ENCODE results near the gene ATP9B. TPM values are rescaled to one million over a fixed set of nuclear protein-coding genes. Genes with fewer than 3 reads are reported as not detected.

ATP9B gene
- polyA plus RNA-seq, 1 of the 3 experiments (the other 2 are of a cell fraction), result 11.2 TPM

GRCh38 chr18:79067611-79068010 lies 1.6 kb upstream of the ATP9B start (continued):
- TF ChIP-seq YY1 (IDR thresholded peaks at IDR 0.05; ENCODE audit: low read depth), result no peak
- TF ChIP-seq, protein P1, sequence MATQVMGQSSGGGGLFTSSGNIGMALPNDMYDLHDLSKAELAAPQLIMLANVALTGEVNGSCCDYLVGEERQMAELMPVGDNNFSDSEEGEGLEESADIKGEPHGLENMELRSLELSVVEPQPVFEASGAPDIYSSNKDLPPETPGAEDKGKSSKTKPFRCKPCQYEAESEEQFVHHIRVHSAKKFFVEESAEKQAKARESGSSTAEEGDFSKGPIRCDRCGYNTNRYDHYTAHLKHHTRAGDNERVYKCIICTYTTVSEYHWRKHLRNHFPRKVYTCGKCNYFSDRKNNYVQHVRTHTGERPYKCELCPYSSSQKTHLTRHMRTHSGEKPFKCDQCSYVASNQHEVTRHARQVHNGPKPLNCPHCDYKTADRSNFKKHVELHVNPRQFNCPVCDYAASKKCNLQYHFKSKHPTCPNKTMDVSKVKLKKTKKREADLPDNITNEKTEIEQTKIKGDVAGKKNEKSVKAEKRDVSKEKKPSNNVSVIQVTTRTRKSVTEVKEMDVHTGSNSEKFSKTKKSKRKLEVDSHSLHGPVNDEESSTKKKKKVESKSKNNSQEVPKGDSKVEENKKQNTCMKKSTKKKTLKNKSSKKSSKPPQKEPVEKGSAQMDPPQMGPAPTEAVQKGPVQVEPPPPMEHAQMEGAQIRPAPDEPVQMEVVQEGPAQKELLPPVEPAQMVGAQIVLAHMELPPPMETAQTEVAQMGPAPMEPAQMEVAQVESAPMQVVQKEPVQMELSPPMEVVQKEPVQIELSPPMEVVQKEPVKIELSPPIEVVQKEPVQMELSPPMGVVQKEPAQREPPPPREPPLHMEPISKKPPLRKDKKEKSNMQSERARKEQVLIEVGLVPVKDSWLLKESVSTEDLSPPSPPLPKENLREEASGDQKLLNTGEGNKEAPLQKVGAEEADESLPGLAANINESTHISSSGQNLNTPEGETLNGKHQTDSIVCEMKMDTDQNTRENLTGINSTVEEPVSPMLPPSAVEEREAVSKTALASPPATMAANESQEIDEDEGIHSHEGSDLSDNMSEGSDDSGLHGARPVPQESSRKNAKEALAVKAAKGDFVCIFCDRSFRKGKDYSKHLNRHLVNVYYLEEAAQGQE (IDR thresholded peaks at IDR 0.05; ENCODE audit: low read depth, low read length), result no peak

GRCh38 chr18:79068341-79068936 lies 755 bp upstream of the ATP9B start:
- CTCF ChIA-PET, result interaction anchor here (1.2 kb wide), 1 partner anchor 19 kb away, joined by 5 read pairs; no protein-coding TSS in a partner anchor
- H3K4me3 ChIP-seq (ENCODE audit: low read depth in 2 of 2, low read length in 1 of 2), result peak overlapping the region in 1 of 2 experiments; percentile 95; a peak in 2 of 4 replicates
- peaks cover 10% of the 10 kb centered on the region for H3F3A ChIP-seq (replicated peaks; ENCODE audit: insufficient read depth)
- H3K4me2 ChIP-seq, result no peak overlapping the region
- DNase-seq, result no peak
- H3K27ac ChIP-seq (ENCODE audit: low read depth in 2 of 2, low read length in 1 of 2), result no peak overlapping the region; a peak in 1 of 4 replicates
- POLR2A ChIA-PET, result no interaction called here
- no peak overlapping the region for H3K9ac ChIP-seq
- no peaks in the 10 kb centered on the region for H3K9me2 ChIP-seq
- H3K36me3 ChIP-seq (replicated peaks in 1 of 2; ENCODE audit: control insufficient read depth in 1 of 2, insufficient read depth in 2 of 2, low read length in 1 of 2), result no peaks in the 10 kb centered on the region
- H4K20me1 ChIP-seq (ENCODE audit: insufficient read depth), result no peaks in the 10 kb centered on the region
- 92% methylated on average over 38 of the region's 49 CpGs for WGBS (ENCODE audit: low lambda C conversion rate)
- H3K4me1 ChIP-seq (ENCODE audit: control insufficient read depth in 1 of 2, insufficient read depth in 2 of 2, low read depth in 1 of 2, low read length in 1 of 2), result peaks cover 4 to 8% of the 10 kb centered on the region in 2 experiments; a peak in 3 of 4 replicates
- no peak for TF ChIP-seq SIN3A (IDR thresholded peaks at IDR 0.05; ENCODE audit: borderline replicate concordance, low read depth, low read length)
- no peak for TF ChIP-seq YY1 (IDR thresholded peaks at IDR 0.05; ENCODE audit: low read depth)
- no peak for TF ChIP-seq RFX5 (IDR thresholded peaks at IDR 0.05; ENCODE audit: low read length)
- no peak for TF ChIP-seq EZH2phosphoT487 (IDR thresholded peaks at IDR 0.05; ENCODE audit: borderline replicate concordance, low read depth)
- no peak for TF ChIP-seq JUND (IDR thresholded peaks at IDR 0.05)
- TF ChIP-seq, protein P1 (IDR thresholded peaks at IDR 0.05; ENCODE audit: low read depth, low read length), result no peak
- TF ChIP-seq GABPA (IDR thresholded peaks at IDR 0.05; ENCODE audit: low read depth), result no peak
- no peak for TF ChIP-seq RAD21 (IDR thresholded peaks at IDR 0.05; ENCODE audit: low read length)
- no peak for TF ChIP-seq FOXJ3 (CRISPR knock-in tag; IDR thresholded peaks at IDR 0.05)
- TF ChIP-seq, protein P2, sequence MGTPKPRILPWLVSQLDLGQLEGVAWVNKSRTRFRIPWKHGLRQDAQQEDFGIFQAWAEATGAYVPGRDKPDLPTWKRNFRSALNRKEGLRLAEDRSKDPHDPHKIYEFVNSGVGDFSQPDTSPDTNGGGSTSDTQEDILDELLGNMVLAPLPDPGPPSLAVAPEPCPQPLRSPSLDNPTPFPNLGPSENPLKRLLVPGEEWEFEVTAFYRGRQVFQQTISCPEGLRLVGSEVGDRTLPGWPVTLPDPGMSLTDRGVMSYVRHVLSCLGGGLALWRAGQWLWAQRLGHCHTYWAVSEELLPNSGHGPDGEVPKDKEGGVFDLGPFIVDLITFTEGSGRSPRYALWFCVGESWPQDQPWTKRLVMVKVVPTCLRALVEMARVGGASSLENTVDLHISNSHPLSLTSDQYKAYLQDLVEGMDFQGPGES (IDR thresholded peaks at IDR 0.05; ENCODE audit: low read depth, low read length), result no peak
- no peak for TF ChIP-seq FOXM1 (IDR thresholded peaks at IDR 0.05; ENCODE audit: low read depth)
- no peak for TF ChIP-seq POLR2AphosphoS5 (IDR thresholded peaks at IDR 0.05; ENCODE audit: low read depth, low read length)
- TF ChIP-seq, protein P3, sequence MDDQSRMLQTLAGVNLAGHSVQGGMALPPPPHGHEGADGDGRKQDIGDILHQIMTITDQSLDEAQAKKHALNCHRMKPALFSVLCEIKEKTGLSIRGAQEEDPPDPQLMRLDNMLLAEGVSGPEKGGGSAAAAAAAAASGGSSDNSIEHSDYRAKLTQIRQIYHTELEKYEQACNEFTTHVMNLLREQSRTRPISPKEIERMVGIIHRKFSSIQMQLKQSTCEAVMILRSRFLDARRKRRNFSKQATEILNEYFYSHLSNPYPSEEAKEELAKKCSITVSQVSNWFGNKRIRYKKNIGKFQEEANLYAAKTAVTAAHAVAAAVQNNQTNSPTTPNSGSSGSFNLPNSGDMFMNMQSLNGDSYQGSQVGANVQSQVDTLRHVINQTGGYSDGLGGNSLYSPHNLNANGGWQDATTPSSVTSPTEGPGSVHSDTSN (IDR thresholded peaks at IDR 0.05), result no peak
- no peak for TF ChIP-seq FOSL2 (IDR thresholded peaks at IDR 0.05; ENCODE audit: borderline replicate concordance, low read depth)
- TF ChIP-seq, protein P4, sequence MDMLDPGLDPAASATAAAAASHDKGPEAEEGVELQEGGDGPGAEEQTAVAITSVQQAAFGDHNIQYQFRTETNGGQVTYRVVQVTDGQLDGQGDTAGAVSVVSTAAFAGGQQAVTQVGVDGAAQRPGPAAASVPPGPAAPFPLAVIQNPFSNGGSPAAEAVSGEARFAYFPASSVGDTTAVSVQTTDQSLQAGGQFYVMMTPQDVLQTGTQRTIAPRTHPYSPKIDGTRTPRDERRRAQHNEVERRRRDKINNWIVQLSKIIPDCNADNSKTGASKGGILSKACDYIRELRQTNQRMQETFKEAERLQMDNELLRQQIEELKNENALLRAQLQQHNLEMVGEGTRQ (IDR thresholded peaks at IDR 0.05; ENCODE audit: borderline replicate concordance, low read depth, low read length), result no peak
- no peak for TF ChIP-seq TEAD4 (IDR thresholded peaks at IDR 0.05; ENCODE audit: borderline replicate concordance, insufficient read depth)
- TF ChIP-seq NRF1 (IDR thresholded peaks at IDR 0.05; ENCODE audit: low read depth, low read length), result no peak
- no peak for TF ChIP-seq ELF1 (IDR thresholded peaks at IDR 0.05)
- H3K9me3 ChIP-seq, result no peaks in the 10 kb centered on the region
- peak overlapping the region; percentile 81 for H2AFZ ChIP-seq (ENCODE audit: low read depth)
- peaks cover 30% of the 10 kb centered on the region for H3K79me2 ChIP-seq (ENCODE audit: insufficient read depth)
- no peaks in the 10 kb centered on the region for H3K27me3 ChIP-seq (ENCODE audit: insufficient read depth)
